ENCODE results near the gene SLC50A1.

The SLC50A1 gene

DNA sequence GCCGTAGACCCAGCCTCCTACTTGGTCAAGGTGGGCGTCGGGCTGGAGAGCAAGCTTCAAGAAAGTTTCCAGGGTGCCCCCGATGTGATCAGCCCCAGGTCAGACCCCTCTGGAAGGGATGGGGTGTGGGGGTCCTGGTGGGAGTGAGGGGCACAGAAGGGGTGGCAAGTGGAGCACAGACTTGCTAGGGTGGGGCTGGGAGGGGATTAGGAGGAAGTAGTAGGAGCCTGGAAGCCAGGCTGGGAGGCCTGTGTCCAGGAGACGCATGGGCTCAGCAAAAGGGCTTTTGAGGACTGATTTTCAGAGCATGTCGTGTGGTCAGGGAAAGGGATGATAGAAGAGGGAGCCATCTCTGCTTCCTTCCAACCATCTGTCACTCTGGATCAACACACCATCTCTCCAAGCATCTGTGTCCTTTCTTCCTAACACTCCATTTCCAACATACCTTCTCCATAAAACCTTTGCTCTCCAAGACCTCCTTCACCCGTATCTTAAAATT lies 46.4 kb downstream of the SLC50A1 start:
- DNase-seq (ENCODE audit: extremely low read depth in 1 of 2, low read depth in 1 of 2): no peak

DNA sequence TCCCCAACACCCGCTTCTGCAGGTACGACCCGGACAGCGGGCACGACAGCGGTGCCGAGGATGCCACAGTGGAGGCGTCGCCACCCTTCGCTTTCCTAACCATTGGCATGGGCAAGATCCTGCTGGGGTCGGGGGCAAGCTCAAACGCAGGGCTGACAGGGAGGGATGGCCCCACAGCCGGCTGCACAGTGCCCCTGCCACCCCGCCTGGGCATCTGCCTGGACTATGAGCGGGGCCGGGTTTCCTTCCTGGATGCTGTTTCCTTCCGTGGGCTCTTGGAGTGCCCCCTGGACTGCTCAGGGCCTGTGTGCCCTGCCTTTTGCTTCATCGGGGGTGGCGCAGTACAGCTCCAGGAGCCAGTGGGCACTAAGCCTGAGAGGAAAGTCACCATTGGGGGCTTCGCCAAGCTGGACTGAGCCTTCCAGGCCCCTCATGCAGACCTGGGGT lies 48.1 kb downstream of the SLC50A1 start:
- DNase-seq (ENCODE audit: extremely low read depth in 1 of 2, low read depth in 1 of 2): no peak

DNA sequence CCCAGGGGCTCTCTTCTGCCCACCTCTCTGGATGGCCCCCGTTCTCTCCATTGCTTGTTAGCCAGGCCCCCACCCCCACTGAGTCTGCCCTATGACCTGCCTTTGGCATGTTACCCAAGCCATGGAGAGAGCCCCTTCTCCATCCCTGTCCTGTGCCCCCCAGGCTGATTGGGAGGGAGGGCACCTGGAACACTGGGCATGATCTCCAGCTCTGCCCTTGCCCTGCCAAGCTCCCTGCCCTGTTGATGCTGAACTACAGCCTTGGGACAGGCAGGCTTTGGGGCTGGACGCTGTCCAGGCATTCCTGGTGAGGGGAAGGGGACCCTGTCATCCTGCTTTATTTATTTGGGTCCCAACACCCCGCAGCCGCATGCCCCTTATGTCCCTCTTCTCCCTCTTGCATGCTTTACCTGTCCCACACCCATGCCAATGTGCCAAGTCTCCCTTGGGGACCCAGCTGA lies 48.7 kb downstream of the SLC50A1 start:
- DNase-seq (ENCODE audit: extremely low read depth in 1 of 2, low read depth in 1 of 2): no peak

DNA sequence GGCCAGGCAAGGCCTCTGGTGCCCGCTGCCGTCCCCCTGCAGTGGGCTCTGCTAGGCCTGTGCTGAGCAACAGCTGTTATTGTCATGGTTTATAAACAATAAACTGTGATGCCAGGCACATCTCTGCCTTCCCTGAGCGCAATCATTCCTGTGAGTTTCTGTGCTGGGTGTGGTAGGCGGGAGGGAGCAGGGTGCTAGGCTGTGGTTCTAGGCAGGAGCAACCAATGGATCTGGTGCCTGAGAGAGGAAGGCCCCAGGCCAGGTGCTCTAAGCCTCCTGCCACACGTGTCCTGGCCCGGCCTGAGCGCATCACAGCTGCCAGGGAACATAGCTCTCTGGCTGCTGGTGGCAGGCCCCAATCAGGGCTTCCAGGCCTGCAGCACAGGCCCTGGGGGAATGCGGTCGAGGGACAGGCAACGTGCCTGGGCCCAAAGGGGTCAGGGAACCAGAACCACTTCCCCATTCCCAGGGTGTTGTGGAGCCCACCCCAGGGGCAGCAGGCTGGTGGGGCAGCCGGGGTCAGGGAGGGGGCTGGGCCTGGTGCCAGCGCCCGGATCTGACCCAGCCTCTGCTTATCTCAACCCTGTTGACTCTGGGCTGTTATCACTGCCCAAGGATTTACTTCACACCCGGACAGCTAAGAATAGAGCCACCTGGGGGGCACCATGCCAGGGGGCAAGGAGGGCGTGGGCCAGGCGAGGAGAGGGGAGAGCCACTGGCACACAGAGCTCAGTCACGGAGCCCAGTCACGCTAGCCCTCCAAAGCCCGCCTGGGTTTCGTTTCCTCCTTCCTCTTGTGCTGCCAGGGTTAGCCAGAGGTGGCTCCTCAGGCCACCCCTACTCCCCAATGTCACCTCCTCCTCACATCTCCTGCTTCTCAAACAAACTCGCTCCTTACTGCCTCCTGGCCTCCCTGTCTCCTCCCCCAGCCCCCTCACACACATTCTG lies 49.5 kb downstream of the SLC50A1 start:
- no peak for DNase-seq (ENCODE audit: extremely low read depth in 1 of 2, low read depth in 1 of 2)

DNA sequence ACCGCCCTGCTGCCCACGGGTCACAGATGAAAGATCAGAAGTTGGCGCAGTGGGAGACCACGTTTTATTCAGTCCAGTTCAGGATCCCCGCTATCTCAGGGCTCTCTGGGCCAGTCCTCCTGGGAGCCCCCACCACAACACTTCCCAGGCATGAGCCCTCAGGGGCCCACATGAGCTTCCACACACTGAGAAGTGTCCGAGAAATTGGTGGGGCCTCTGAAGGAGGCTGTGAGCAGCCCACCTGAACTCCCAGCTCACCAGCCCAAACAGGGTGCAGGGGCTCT lies 50.1 kb downstream of the SLC50A1 start:
- no peak for DNase-seq (ENCODE audit: extremely low read depth in 1 of 2, low read depth in 1 of 2)

DNA sequence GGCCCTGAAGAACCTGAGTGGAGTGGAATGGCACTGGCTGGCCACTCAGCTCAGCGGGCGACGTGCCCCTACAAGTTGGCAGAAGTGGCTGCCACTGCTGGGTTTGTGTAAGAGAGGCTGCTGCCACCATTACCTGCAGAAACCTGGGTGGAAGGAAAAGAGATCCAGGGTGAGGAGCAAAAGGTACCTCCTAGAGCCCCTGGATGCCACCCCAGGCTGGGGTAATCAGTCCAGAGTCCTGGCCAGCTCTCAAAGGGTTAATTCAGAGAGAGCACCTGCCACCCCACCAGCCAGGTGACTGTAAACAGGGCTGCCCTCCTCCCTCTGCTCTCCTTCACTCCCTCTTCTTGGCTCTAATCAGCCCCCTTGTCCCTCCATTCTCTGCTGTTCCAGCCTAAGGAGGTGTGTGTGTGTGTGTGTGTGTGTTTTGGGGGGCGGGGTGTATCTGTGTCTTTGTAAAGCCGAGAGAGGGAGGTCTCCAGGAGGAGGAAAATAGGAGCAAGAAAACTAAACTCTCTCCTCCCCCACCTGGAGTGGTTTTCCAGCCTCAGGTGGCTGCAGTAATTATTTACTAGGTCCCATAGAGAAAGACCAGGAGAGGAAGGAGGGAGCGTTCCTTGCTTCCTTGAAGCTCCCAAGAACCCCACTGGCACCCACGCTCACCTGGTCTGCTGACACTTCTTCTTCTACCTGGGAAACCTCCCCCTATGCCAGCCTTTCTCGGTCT lies 50.6 kb downstream of the SLC50A1 start:
- no peak for DNase-seq (ENCODE audit: extremely low read depth in 1 of 2, low read depth in 1 of 2)

DNA sequence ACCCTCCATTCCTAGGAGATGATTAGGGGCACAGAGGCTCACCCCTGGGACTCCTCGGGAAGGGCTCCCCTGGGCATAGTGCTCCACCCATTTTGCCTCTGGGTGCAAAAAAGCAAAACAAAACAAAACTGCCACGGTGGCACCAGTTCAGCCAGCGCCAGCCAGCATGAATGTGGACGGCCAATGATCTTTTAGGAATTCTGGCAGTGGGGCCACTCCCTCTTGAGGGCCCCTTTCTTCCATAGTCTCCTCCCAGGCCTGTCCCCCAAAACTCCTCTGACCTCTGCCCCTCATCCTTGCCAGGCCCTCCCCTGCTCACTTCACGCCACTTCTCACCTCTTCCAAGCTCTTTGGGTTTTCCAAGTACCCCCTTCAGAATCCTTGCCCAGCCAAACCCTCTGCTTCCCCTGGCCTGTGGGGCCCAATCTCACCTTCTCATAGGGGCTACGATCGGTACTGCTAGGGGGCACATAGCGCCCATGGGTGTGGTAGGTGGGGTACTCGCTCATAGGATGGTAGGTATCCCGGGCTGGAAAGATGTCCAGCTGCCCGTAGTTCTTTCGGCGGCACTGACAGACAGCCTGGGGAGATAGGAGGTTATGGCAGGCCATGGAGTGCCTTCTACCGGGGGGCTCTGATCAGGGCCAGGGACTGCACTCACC lies 51.3 kb downstream of the SLC50A1 start:
- no peak for DNase-seq (ENCODE audit: extremely low read depth in 1 of 2, low read depth in 1 of 2)

DNA sequence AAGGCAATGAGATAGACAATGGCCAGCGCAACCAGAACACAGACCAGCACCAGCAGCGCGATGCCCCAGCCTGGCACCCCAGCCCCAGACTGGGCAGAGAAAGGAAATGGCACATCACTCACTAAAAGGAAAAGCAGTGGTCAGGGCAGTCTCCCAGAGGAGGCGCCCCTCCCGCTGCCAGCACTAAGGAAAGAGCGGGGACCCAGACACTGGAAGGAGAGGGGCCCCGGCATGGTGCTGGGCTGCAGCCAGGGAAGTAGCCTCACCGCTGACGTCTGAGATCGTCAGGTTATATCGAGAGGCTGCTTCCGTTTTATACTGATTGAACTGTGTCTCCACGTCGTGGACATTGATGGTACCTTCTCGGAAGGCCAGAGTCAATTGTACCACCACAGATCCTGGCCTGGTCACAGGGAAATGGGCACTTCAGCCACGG lies 51.8 kb downstream of the SLC50A1 start:
- no peak for DNase-seq (ENCODE audit: extremely low read depth in 1 of 2, low read depth in 1 of 2)

DNA sequence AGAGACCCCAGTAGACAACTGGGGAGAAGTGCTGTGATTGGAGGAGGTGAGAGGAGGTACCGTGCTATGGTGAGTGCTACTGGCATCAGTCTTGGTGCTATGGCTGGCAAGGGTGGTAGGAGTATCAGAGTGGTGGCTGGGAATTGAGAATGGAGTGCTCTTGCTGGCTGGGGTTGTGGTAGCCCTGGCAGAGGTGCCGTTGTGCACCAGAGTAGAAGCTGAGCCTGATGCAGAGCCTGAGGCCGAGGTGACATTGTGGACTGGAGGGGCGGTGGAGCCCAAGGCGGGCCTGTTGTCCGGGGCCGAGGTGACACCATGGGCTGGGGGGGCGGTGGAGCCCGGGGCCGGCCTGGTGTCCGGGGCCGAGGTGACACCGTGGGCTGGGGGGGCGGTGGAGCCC lies 52.6 kb downstream of the SLC50A1 start:
- no peak for DNase-seq (ENCODE audit: extremely low read depth in 1 of 2, low read depth in 1 of 2)

Measured in stimulated activated CD8-positive, alpha-beta memory T cell treated with anti-CD3 and anti-CD28 coated beads, Interleukin-7, amount 100 ng/mL, for 48 hours (primary cell).